Naive B cell (primary cell): ENCODE results near the gene DGKA. TPM values are rescaled to one million over a fixed set of nuclear protein-coding genes. Genes with fewer than 3 reads are reported as not detected.
"Not testable (repeated sequence)": the region's sequence is repeated elsewhere in the genome, so short reads cannot be mapped to it uniquely, and the experiment has no call there.

Experiments used
- ATAC-seq, 2 donors: fragments of 150-1000 bp; cut with Tn5 transposase; 2 replicates each; pipeline ENCODE4 v1.10.0; 2021; ENCODE audit warnings: low read depth in 2 of 2, mild to moderate bottlenecking in 2 of 2, moderate library complexity in 2 of 2
- DNase-seq: peaks from one replicate; pipeline ENCODE4 v3.0.0; 2022
- H3K27ac Mint-ChIP-seq, 6 donors: one replicate each; pipeline ENCODE4 v1.8.0; 2020 to 2022; ENCODE audit warnings: mild to moderate bottlenecking in 6 of 6, mixed read lengths in 6 of 6, moderate library complexity in 5 of 6, inconsistent platforms in 2 of 6
- H3K27me3 Mint-ChIP-seq, 3 donors: one replicate each; pipeline ENCODE4 v1.8.0; 2021 to 2022; ENCODE audit warnings: mixed read lengths in 3 of 3, mild to moderate bottlenecking in 1 of 3
- H3K36me3 Mint-ChIP-seq, 2 donors: one replicate each; pipeline ENCODE4 v1.8.0; 2020 to 2022; ENCODE audit warnings: mixed read lengths in 2 of 2, inconsistent platforms in 1 of 2, mild to moderate bottlenecking in 1 of 2
- H3K4me1 Mint-ChIP-seq, 3 donors: one replicate each; pipeline ENCODE4 v1.8.0; 2020 to 2022; ENCODE audit warnings: mixed read lengths in 3 of 3, inconsistent platforms in 1 of 3, mild to moderate bottlenecking in 1 of 3, moderate library complexity in 1 of 3
- H3K4me3 Mint-ChIP-seq, 8 donors: one replicate each; pipeline ENCODE4 v1.8.0; 2020 to 2022; ENCODE audit warnings: mild to moderate bottlenecking in 8 of 8, mixed read lengths in 8 of 8, moderate library complexity in 8 of 8, inconsistent platforms in 2 of 8
- H3K9me3 Mint-ChIP-seq, 7 donors: one replicate each; pipeline ENCODE4 v1.8.0; 2020 to 2022; ENCODE audit warnings: mixed read lengths in 7 of 7, mild to moderate bottlenecking in 5 of 7, inconsistent platforms in 2 of 7, moderate library complexity in 1 of 7
- polyA plus RNA-seq, 6 donors: library from polyadenylated mRNA; unstranded; fragments of 300-500 nt; fragmentation: Illumina TruSeq; gene quantifications; one replicate each; pipeline ENCODE4 v1.2.3, GENCODE V29; 2021; ENCODE audit warnings: low read depth in 6 of 6

Gene DGKA
- polyA plus RNA-seq, 6 donors from 2014 or later: 64.0 to 119 (median 65.9) TPM

GRCh38 chr12:55978393-55978792 lies 47.4 kb downstream of the DGKA start:
- Mint-ChIP-seq H3K4me3 (peak overlapping the region in 1 of 8 donors; percentile 56), H3K27me3 (no peaks in the 10 kb centered on the region), H3K27ac (no peak overlapping the region), H3K4me1 (peaks cover 30 to 53% (median 46%) of the 10 kb centered on the region in 3 donors), H3K9me3 (no peaks in the 10 kb centered on the region), H3K36me3 (peaks cover 0 to 4% of the 10 kb centered on the region in 2 donors)
- ATAC-seq (no peak), DNase-seq (no peak)

GRCh38 chr12:55979069-55979468 lies 48.1 kb downstream of the DGKA start:
- H3K4me3 Mint-ChIP-seq: no peak overlapping the region
- H3K27ac Mint-ChIP-seq: peak overlapping the region in 1 of 6 donors; percentile 5
- no peaks in the 10 kb centered on the region for H3K9me3 Mint-ChIP-seq
- DNase-seq (no peak), ATAC-seq (no peak)
- H3K36me3 Mint-ChIP-seq: peaks cover 0 to 4% of the 10 kb centered on the region in 2 donors
- no peaks in the 10 kb centered on the region for H3K27me3 Mint-ChIP-seq
- H3K4me1 Mint-ChIP-seq: peaks cover 36 to 59% (median 52%) of the 10 kb centered on the region in 3 donors

- not testable (repeated sequence) for H3K27me3 Mint-ChIP-seq, H3K9me3 Mint-ChIP-seq, H3K36me3 Mint-ChIP-seq, ATAC-seq, DNase-seq, H3K4me3 Mint-ChIP-seq
- peak overlapping the region in 3 of 6 donors; percentile 28 to 87 (median 36) for H3K27ac Mint-ChIP-seq
- H3K4me1 Mint-ChIP-seq: peaks cover 28 to 52% (median 50%) of the 10 kb centered on the region in 3 donors
Observed at GRCh38 chr12:55981882-55982281, 50.9 kb downstream of the DGKA start.

DNA sequence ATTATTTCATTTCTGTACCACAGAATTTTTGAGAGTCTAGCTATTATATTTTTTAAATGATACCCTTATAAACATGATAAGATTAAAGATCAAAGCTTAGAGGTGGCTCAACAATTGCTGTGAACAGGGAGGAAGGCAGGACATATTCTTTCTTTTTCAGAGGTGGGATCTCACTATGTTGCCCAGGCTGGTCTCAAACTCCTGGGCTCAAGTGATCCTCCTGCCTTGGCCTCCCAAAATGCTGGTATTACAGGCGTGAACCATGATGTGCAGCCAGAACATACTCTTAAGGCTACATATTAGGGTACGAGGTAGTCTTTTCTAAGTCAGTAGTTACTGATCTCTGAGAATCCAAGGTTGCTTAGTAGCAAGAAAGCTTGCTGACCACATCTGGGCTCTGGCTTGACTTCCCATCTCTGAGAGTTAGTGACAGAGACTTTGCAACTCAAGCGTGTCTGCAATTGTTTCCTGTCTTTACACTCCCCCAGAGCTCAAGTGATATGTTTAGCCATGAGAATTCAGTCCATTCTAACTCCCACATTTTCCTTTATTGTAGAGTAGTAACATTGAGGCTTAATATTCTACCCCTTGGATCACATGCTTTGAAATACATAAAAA lies 51.5 kb downstream of the DGKA start:
- Mint-ChIP-seq H3K9me3 (no peaks in the 10 kb centered on the region), H3K4me1 (peaks cover 28 to 48% (median 46%) of the 10 kb centered on the region in 3 donors), H3K36me3 (peaks cover 0 to 4% of the 10 kb centered on the region in 2 donors), H3K4me3 (peak overlapping the region in 6 of 8 donors; percentile 13 to 68 (median 42)), H3K27me3 (no peaks in the 10 kb centered on the region), H3K27ac (peak overlapping the region in 2 of 6 donors; percentile 69 to 87)
- ATAC-seq (peak; percentile 81 to 82), DNase-seq (no peak)

DNA sequence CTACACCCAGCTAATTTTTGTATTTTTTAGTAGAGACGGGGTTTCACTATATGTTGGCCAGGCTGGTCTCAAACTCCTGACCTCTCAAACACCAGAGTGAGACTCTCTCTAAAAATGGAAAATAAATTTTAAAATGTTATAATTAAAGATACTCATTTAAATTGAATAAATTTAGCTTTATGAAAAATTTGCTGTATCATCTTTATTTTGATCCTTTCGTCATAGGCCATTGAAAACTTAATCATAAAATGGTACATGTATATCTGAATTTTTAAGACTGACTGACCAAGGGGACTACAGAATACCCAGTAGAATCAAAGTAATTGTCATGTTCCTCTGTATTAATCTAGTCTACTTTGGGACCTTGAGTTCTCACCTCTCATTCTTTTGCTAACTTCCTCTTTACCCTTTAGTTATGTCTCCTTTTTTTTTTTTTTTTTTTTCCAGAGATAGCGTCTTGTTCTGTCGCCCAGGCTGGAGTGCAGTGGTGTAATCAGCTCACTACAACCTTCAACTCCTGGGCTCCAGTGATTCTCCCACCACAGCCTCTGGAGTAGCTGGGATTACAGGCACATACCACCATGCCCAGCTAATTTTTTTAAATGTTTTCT lies 52.4 kb downstream of the DGKA start:
- H3K4me3 Mint-ChIP-seq: peak overlapping the region; percentile 26 to 87 (median 41)
- DNase-seq: no peak
- H3K27ac Mint-ChIP-seq: peak overlapping the region; percentile 11 to 96 (median 75)
- H3K9me3 Mint-ChIP-seq: no peaks in the 10 kb centered on the region
- peaks cover 23 to 45% (median 41%) of the 10 kb centered on the region in 3 donors for H3K4me1 Mint-ChIP-seq
- peak; percentile 71 to 75 for ATAC-seq
- H3K27me3 Mint-ChIP-seq: no peaks in the 10 kb centered on the region
- peaks cover 0 to 4% of the 10 kb centered on the region in 2 donors for H3K36me3 Mint-ChIP-seq

GRCh38 chr12:55984861-55985260 lies 53.9 kb downstream of the DGKA start:
- Mint-ChIP-seq H3K36me3 (no peaks in the 10 kb centered on the region), H3K4me3 (no peak overlapping the region), H3K9me3 (no peaks in the 10 kb centered on the region), H3K4me1 (peaks cover 12 to 40% (median 31%) of the 10 kb centered on the region in 3 donors), H3K27ac (no peak overlapping the region), H3K27me3 (no peaks in the 10 kb centered on the region)
- no peak for DNase-seq
- ATAC-seq: no peak

DNA sequence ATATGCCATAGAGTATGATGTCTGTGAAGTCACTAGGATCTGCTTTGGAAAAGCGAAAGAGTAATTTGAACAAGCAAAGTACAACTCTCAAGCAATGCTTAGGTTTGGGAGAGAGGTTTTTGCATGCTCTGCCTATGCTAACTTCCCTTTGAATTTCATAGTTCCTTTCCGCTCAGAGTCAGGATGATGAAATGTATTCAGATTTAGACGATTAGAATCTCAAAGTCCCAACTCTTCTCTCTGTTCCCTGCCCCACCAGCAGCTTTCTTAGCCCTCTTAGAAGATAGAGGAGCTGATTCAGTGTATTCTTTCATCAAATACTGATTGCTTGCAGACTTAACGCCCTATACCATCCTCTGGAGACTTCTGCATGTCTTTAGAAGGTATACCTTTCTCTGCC lies 54.4 kb downstream of the DGKA start:
- peak overlapping the region in 1 of 6 donors; percentile 34 for H3K27ac Mint-ChIP-seq
- peaks cover 12 to 37% (median 26%) of the 10 kb centered on the region in 3 donors for H3K4me1 Mint-ChIP-seq
- H3K9me3 Mint-ChIP-seq: no peaks in the 10 kb centered on the region
- H3K4me3 Mint-ChIP-seq: no peak overlapping the region
- no peak for ATAC-seq
- H3K36me3 Mint-ChIP-seq: no peaks in the 10 kb centered on the region
- H3K27me3 Mint-ChIP-seq: no peaks in the 10 kb centered on the region
- DNase-seq: no peak

- not testable (repeated sequence) for H3K27ac Mint-ChIP-seq, ATAC-seq
- peak overlapping the region in 1 of 8 donors; percentile 5 for H3K4me3 Mint-ChIP-seq
Observed at GRCh38 chr12:55985976-55986375, 55.0 kb downstream of the DGKA start.

DNA sequence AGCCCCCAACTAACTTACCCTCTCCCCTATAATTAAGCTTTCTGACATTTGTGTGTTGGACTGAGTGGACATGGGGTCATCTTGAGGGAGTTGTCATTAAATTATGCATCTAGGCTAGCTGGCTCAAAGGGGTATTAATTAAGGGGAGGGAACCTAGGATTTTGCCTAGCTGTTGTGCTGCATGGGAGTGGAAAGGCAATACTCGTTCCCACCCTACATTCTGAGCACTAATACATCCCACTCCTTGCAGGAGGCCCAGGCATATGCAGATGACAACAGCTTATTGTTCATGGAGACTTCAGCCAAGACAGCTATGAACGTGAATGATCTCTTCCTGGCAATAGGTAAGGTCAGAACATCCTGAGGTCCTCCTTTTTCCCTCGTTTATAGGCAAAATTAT lies 60.1 kb downstream of the DGKA start:
- no peaks in the 10 kb centered on the region for H3K9me3 Mint-ChIP-seq
- H3K4me3 Mint-ChIP-seq: no peak overlapping the region
- peaks cover 2 to 8% (median 3%) of the 10 kb centered on the region in 3 donors for H3K4me1 Mint-ChIP-seq
- no peak overlapping the region for H3K27ac Mint-ChIP-seq
- H3K36me3 Mint-ChIP-seq: peaks cover 6 to 13% of the 10 kb centered on the region in 2 donors
- H3K27me3 Mint-ChIP-seq: no peaks in the 10 kb centered on the region
- ATAC-seq (no peak), DNase-seq (no peak)

More at GRCh38 chr12:55985976-55986375, 55.0 kb downstream of the DGKA start:
- not testable (repeated sequence) for H3K36me3 Mint-ChIP-seq, DNase-seq, H3K27me3 Mint-ChIP-seq, H3K9me3 Mint-ChIP-seq
- H3K4me1 Mint-ChIP-seq: peaks cover 12 to 33% (median 25%) of the 10 kb centered on the region in 3 donors

GRCh38 chr12:55993230-55993853 lies 62.4 kb downstream of the DGKA start:
- Mint-ChIP-seq H3K36me3 (peaks cover 6 to 13% of the 10 kb centered on the region in 2 donors), H3K27ac (peak overlapping the region in 2 of 6 donors; percentile 36 to 47)

DNA sequence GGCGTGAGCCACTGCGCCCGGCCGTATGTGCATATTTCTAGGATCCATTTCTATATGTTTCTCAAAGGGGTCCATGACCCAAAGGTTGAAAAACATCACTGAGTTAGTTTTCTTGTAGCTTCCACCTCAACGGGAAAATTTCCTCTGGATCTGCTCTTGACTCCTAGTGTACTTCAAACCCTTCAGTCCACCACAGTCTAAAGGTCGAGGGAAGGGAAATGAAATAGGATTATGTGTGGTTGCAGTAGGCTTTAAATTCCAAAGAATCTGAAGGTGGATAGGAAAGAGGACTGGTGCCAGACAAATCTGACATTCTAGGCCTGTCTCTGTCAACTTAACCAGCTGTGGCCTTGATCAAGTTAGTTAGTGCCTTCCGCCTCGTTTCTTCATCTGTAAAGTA lies 64.4 kb downstream of the DGKA start:
- Mint-ChIP-seq H3K4me3 (no peak overlapping the region), H3K27ac (no peak overlapping the region), H3K27me3 (no peaks in the 10 kb centered on the region), H3K9me3 (no peaks in the 10 kb centered on the region), H3K4me1 (peaks cover 18 to 23% (median 18%) of the 10 kb centered on the region in 3 donors), H3K36me3 (peaks cover 6 to 13% of the 10 kb centered on the region in 2 donors)
- no peak for ATAC-seq
- no peak for DNase-seq

More at GRCh38 chr12:55993230-55993853, 62.4 kb downstream of the DGKA start:
- Mint-ChIP-seq H3K4me1 (peaks cover 18 to 23% (median 18%) of the 10 kb centered on the region in 3 donors), H3K9me3 (no peaks in the 10 kb centered on the region), H3K4me3 (no peak overlapping the region), H3K27me3 (no peaks in the 10 kb centered on the region)
- no peak for ATAC-seq
- no peak for DNase-seq

DNA sequence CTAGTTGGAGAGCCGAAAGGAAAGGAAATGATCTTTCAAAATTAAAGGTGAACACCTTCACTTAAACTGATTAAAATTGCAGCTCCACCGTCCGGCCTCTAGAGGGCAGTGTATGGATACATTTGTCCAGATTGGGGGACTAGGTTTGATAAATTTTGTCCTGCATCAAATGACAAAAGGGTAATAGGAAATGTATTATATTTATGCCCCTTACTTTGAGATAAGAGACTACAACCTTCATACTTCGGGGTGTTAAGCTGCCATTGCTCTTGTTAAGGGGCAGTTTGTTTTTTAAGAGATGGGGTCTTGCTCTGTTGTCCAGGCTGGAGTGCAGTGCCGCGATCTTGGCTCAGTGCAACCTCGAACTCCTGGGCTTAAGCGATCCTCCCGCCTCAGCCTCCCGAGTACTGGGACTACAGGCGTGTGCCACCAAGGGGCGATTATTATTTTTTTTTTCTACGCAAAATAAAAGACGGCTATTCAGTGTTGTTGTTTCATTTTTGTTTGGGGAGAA lies 65.3 kb downstream of the DGKA start:
- peaks cover 18 to 23% (median 18%) of the 10 kb centered on the region in 3 donors for H3K4me1 Mint-ChIP-seq
- peak overlapping the region in 7 of 8 donors; percentile 44 to 88 (median 73) for H3K4me3 Mint-ChIP-seq
- DNase-seq: peak; percentile 61

DNA sequence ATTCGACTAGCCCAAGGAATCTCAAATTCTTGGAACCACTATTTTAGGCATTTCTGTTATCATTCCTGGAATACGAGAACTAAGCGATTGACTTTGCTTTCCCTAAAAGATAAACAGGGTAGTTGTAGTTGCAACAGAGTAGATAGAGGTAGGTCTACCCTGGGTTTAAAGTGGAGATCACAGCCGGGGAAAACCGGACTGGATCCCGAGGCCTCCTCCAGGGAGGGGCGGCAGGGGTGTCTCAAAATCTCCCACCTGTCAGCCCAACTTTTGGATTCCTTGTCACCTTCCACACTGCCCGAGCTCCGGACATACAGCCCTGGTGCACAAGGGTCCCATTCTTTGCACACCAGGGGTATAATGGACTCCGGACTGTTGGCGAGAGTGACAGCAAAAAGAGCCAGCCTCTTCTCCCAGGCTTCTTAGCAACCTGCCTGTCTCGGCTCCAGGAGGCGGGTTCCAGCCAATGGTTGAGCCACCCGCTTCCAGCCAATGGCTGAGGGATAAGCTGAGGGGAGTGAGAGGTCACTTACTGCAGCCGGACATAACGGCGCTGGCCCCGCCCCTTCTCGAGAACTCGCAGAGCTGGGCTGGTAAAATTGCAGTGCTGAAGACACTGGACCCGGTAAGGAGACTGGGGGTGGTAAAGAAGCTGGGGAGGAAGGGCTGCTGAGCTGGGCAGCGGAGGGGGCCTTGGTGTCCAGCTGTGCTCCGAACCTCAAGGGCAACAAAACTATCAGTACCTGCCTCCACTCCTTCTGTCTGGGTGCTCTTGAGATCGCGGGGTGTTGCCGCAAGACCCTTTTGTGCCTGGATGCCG lies 66.0 kb downstream of the DGKA start, which contains the start of gene SUOX:
Gene SUOX, plus strand, starts transcription at position 562 of the 820 bp plus-strand sequence. CDS start 4,946 bp downstream, outside the sequence.
- H3K36me3 Mint-ChIP-seq: peaks cover 6 to 8% of the 10 kb centered on the region in 2 donors
- peak; percentile 36 to 62 for ATAC-seq
- peak within 1 kb of the TSS; percentile 44 to 88 (median 72) for H3K4me3 Mint-ChIP-seq
- no peaks in the 10 kb centered on the region for H3K9me3 Mint-ChIP-seq
- DNase-seq: no peak
- H3K4me1 Mint-ChIP-seq: peaks cover 18 to 23% (median 18%) of the 10 kb centered on the region in 3 donors
- no peaks in the 10 kb centered on the region for H3K27me3 Mint-ChIP-seq
- H3K27ac Mint-ChIP-seq: peak within 1 kb of the TSS in 2 of 6 donors; percentile 38 to 59

More for the DNA sequence above, 65.3 kb downstream of the DGKA start:
- H3K27me3 Mint-ChIP-seq: no peaks in the 10 kb centered on the region
- H3K9me3 Mint-ChIP-seq: no peaks in the 10 kb centered on the region
- peak; percentile 74 for ATAC-seq
- H3K27ac Mint-ChIP-seq: peak overlapping the region in 1 of 6 donors; percentile 38
- peaks cover 6 to 13% of the 10 kb centered on the region in 2 donors for H3K36me3 Mint-ChIP-seq
